NCI-H1092 treated with DMSO at 0.1 percent for 48 hours (cell line): Measurements from ENCODE around the gene ADGRV1.
"Not testable (repeated sequence)": the region's sequence is repeated elsewhere in the genome, so short reads cannot be mapped to it uniquely, and the experiment has no call there.

Experiments used
- DNase-seq: peaks from one replicate; lab custom pipeline; 2025; lab: John Stamatoyannopoulos, UW

ADGRV1 gene

DNA sequence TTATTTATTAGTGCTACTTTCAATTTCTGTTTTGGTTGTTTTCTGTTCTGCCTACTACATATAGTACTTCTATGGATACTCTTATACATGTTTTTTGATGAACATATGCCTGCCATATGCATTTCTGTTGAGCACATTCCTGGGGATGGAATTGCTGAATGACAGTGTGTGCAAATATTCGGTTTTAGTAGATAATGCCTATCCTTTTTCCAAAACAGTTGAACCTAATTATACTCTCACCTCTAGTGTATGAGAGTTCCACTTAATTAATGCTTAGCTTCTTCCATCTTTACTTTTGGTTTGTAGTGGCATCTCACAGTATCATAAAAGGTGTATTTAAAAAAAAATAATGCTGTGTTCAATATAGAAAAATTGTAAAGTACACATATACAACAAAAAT, 96.8 kb downstream of the ADGRV1 start:
- no peak for DNase-seq

DNA sequence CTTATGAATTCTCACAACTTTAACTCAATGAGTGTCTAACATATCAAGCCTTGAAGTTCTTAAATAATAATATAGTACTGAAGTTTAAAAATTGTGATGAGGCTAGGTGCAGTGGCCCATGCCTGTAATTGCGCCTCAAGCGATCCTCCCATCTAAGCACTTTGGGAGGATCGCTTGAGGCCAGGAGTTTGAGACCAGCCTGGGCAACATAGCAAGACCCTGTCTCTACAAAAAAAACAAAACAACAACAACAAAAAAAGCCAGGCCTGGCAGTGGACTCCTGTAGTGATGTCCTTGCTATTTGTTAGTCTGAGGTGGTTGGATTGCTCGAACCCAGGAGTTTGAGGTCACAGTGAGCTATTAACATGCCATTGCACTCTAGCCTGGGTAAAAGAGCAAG, 98.4 kb downstream of the ADGRV1 start:
- DNase-seq = no peak

DNA sequence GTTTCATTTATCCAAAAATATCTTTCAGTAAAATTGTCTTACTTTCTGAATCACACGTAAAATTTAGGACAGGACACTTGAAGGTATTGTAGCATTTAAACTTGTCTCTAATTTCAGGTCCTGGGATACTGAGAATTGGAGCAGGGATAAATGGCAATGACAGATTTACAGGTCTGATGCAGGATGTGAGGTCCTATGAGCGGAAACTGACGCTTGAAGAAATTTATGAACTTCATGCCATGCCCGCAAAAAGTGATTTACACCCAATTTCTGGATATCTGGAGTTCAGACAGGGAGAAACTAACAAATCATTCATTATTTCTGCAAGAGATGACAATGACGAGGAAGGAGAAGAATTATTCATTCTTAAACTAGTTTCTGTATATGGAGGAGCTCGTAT, 99.2 kb downstream of the ADGRV1 start:
- DNase-seq = no peak

DNA sequence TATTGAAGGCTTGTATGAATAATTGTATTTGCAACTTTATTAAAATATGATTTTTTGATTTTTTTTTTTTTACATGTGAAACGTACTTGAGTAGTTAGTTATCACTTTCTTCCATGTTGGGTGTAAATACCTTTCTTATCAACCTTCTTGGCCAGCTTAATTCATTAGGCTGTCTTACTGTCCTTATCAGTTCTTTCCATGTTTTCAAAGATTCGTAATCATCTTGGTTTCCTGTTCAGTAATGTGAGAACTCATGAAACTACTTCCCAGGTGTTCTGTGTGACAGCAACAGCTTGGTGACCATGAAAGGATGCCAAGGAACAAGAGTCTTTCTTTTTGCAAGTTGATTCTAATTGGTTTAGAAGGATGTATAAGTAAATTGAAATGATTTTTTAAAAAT, 100.0 kb downstream of the ADGRV1 start:
- no peak for DNase-seq

DNA sequence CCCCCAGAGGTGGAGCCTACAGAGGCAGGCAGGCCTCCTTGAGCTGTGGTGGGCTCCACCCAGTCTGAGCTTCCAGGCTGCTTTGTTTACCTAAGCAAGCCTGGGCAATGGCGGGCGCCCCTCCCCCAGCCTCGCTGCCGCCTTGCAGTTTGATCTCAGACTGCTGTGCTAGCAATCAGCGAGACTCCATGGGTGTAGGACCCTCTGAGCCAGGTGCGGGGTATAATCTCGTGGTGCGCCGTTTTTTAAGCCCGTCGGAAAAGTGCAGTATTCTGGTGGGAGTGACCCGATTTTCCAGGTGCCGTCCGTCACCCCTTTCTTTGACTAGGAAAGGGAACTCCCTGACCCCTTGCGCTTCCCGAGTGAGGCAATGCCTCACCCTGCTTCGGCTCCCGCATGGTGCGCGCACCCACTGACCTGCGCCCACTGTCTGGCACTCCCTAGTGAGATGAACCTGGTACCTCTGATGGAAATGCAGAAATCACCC, 109.5 kb downstream of the ADGRV1 start:
- not testable (repeated sequence) for DNase-seq

DNA sequence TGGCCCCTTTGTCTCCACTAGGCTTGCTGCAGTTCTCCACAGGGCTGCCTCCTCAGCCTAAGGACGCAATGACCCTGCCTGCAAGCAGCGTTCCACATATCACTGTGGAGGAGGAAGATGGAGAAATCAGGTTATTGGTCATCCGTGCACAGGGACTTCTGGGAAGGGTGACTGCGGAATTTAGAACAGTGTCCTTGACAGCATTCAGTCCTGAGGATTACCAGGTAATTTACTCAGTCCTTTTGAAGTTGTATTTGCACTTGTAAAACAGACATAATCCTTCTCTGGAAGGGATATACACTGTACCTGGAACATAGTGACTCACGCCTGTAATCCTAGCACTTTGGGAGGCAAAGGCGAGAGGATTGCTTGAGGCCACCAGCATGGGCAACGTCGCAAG, 116.6 kb downstream of the ADGRV1 start:
- DNase-seq = no peak

DNA sequence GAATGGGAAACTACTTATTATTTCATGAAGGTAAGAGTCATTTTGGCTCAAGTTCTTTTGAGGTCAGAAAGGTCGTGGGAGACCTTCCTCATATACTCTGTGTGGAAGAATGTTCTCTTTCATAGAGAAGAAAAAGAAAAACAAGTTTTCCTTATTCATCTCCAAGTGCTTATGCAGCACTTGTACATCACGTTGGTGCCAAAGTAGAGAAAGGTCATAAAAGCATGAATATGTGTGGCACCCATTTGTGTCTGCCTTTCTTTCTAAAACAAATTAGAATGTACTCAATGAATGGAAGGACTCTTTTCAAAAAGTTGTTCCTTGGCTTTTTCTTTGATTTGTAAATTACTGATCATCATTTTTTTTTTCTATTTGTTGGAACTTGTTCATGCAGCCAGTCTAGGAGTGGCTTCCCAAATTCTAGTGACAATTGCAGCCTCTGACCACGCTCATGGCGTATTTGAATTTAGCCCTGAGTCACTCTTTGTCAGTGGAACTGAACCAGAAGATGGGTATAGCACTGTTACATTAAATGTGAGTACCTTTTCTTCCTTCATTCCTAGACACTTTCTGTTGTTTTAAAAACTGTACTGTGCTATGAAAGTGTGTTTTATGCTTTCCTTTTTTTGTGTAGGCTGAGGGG, 122.4 kb downstream of the ADGRV1 start:
- DNase-seq = no peak

DNA sequence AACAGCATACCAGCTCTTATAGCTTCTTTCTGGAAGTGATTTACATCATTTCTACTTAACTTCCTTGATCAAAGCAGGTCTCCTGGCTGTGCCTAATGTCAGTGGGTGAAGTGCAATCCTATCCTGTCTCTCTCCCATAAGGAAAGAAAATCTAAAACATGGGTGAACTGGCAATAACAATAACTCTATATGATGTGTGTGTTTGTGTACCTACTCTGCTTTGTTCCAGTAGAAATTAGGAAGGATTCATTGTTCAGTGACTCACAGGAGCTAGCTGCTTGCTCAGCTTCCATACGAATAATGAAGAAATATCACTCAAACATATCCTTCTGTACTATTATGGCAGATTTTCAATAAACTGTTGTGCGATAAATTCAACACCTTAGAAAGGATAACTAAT, 123.7 kb downstream of the ADGRV1 start:
- DNase-seq = no peak

DNA sequence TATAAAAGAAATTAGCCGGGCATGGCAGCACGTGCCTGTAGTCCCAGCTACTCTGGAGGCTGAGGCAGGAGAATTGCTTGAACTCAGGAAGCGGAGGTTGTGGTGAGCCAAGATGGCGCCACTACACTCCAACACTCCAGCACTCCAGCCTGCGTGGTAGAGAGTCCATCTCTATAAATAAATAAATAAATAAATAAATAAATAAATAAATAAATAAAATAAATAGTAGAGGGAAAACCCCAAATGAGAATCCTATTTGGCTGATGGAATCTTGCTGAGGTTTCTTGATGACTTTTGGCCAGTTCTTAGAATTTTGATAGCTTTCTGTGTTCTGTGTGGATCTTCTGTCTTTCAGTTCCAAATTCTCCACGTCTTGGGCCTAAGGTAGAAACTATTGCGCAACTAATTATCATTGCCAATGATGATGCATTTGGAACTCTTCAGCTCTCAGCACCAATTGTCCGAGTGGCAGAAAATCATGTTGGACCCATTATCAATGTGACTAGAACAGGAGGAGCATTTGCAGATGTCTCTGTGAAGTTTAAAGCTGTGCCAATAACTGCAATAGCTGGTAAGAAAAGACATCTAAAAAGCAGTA, 126.9 kb downstream of the ADGRV1 start:
- DNase-seq = no peak

DNA sequence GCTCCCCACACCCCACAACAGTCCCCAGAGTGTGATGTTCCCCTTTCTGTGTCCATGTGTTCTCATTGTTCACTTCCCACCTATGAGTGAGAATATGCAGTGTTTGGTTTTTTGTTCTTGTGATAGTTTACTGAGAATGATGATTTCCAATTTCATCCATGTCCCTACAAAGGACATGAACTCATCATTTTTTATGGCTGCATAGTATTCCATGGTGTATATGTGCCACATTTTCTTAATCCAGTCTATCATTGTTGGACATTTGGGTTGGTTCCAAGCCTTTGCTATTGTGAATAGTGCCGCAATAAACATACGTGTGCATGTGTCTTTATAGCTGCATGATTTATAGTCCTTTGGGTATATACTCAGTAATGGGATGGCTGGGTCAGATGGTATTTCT, 127.8 kb downstream of the ADGRV1 start:
- DNase-seq = not testable (repeated sequence)

DNA sequence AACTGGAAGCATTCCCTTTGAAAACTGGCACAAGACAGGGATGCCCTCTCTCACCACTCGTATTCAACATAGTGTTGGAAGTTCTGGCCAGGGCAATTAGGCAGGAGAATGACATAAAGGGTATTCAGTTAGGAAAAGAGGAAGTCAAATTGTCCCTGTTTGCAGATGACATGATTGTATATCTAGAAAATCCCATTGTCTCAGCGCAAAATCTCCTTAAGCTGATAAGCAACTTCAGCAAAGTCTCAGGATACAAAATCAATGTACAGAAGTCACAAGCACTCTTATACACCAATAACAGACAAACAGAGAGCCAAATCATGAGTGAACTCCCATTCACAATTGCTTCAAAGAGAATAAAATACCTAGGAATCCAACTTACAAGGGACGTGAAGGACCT, 128.9 kb downstream of the ADGRV1 start:
- not testable (repeated sequence) for DNase-seq

DNA sequence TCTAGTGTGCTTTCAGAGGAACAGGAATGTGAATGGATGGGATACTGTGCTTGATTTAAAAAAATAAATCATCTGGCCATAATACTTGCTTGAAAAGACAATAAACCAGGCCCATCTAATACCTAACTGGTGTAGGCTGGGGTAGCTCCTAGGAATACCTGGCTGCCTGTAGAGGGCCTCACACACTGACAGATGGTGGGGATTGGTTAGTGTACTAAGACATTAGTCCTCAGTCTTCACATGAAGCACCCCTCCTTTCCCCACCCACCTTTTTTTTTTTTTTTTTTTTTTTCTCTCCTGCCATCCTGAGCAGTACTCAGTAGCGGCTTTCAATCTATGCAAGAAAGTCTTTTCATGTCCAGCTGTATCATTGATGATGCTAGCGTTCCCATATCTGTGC, 130.5 kb downstream of the ADGRV1 start:
- DNase-seq = no peak

DNA sequence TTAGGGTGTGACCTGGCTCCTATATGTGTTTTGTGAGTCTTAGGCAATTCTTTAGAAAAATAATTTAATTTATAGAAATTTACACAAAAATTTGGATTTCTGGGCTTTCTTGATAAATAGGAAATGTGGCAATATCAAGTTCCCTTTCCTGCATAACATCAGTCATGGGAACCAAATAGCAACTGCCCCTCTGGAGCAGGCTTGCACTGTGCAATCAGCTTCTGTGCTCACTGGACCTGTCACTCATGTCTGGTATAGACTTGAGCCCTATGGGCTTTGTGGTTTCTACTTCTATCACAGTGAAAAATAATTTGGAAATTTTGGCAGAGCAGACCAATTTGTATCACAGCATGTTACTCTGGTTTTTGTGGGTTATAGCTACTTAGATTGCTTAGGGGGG, 131.7 kb downstream of the ADGRV1 start:
- DNase-seq = no peak

DNA sequence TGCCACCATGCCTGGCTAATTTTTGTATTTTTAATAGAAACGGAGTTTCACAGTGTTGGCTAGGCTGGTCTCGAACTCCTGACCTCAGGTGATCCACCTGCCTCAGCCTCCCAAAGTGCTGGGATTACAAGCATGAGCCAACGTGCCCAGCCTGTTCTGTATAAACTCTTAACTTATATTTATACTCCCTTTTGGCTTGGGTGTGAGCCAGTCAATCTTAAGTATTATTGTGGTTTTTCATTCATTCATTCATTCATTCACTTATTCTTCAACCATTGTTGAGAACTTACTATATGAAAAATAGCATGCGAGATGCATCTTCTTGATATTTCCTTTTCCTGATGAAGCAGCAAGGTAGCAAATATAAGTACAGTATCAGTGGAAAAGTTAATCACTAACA, 132.9 kb downstream of the ADGRV1 start:
- no peak for DNase-seq

DNA sequence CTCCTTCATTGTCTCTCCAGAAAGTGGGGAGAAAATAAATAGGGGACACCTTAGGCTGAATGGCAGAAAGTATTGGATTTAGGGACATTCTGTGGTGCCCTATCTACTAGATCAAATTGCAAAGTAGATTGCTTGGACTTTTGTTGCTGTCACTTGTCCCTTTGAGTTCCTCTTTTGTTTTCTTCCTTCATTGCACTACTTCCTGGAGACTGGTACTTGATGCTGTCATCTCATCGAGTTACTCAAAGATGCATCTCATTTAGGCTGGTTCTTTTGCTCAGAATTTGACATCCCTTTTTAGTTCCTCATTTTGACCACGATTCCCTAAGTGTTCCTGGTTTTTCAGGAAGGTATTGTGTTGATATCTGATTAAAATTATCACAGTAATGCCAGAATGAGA, 137.6 kb downstream of the ADGRV1 start:
- DNase-seq = no peak

DNA sequence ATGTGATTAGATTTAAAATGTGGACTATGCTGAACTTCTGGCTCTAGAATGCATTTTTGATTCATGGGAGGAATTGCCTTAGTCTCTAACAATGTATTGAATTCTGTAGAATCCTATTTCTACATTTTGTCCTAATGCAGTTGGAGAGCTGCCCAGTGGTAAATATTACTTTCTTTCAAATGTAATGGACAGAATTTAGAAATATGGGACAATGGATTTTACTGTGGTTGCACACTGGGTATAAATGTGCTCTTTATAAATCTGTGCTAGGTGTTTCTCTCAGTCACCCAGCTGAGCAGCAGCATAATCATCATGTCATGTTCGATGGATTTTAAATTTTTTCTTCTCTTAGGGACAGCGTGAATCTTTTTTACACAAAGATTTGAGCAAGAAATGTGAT, 141.7 kb downstream of the ADGRV1 start:
- DNase-seq = no peak

DNA sequence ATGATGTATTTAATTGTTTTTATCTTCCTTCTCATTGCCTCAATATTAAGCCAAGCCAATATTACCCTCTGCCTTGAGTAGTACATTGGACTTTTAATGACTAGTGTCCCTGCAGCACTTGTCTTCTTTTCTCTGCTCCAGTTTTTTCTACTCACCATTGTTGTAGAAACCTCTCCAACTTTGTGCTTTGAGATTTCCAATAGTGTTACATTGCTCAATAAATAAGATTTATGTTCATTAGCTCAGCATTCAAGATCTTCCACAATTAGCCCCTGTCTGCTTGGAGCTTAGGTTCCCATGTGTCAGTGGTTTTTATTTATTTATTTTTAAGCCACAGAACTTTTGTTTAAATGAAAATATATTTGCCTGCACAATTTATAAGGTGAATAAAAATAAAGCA, 145.3 kb downstream of the ADGRV1 start:
- DNase-seq = no peak

DNA sequence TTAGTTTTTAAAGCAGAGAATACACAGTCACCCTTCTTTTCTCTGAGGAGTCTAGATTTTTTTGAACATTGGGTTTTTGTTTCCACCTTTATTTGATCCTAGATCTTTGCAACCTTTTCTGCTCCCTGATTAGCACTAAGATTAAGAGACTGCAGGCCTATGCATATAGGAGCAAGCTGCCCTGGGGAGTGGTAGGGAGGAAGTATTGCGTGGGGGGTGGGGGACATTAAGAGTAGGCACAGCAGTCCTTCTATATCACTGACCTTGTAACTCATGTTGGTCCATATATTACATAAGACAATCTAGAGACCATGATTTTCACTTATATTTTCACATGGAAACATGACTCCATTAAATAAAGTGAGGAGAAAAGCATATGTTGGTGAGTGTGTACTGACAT, 149.1 kb downstream of the ADGRV1 start:
- no peak for DNase-seq

DNA sequence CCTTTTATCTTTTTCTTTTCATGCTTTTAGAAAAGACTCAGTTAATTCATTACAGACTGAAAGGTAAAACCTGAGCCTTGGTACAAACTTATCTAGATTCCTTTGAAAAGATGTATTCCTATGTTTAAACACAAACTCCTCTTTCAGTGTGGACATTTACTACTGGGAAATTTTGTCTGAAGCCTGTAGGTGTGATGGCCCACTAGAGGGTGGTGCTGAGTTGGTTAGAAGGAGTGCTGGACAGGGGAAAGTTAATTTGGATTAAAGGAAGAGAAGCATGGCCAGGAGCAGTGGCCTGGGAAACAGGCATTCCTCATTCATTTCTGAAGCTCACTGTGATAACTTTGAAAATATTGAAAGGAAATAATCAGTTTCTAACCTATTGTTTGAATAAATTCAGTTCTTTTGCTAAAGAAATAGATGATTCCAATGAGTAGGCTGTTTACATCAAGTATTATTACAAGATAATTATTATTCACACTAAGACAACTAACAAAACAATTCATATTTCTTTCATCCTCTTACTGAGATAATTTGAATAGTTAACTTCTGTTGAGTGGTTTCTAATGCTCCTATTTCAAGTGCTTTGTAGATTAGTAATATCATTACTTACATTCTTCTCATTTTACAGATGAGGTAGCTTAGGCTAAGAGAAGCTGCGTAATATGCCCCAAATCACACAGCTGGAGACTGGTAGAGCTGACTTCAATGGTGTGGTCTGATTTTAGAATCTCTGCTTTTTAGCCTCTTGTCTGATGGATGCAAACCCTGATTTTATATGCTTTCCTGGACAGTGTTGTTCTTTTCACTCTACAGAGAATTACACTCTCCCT, 150.9 kb downstream of the ADGRV1 start:
- DNase-seq = no peak

DNA sequence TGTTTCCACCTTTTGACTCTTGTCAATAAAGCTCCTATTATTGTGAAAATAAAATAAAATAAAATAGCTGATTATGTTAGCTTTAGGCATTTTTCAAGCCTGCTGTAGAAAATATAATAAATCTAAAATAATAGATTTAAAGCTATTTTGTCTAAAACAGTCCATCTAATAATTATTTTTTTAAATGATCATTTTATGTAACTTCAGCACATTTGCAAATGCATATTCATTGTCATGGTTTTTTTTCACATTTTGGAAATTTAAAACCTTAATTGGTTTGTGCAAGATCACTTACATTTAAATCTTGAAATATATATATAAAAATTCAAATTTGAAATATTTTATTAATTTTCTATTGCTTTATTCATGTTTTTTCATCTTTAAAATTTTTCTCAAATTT, 159.8 kb downstream of the ADGRV1 start:
- no peak for DNase-seq

DNA sequence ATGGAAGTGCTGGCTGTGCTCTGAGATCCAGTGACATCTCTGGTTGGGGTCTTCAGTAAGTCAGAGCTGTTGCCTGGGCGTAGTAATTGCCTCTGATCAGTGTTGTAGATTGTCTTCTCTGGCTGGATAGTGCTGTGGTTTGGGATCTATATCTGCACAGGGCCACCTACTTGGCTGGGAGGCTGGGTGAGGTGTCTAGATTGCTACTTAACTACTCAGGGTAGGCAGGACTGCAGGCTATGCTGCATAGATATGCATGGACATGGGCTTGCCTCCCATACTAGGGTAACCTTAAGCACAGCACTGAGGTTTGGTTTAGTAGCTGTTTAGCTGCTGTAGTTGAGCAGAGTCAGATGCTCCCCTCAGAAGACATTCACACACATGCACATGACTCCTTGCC, 181.0 kb downstream of the ADGRV1 start:
- no peak for DNase-seq

DNA sequence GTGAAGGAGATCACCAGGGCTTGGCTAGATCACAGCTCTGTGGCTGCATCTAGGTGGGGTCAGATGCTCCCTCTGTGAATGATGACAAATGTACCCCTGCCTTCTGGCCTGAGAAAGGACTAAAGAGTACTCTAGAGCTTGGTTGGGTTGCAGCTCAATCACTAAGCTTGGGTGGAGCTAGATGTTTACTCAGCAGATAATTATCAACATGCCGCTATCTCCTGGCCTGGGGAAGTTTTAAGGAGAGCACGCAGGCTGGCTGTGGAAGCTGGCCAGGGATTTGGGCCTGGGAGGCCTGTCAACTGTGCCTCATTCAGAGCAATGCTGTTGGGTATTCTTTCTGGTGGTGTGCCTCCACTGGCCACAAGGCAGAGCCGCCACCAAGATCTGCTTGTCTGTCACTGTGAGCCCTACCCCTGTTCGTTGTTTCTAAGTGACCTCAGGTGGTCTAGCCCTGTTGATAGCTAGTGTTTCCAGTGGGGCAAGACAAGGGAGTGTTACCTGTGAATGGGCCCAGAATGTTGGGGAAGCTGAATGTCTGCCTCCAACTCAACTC, 181.7 kb downstream of the ADGRV1 start:
- no peak for DNase-seq

DNA sequence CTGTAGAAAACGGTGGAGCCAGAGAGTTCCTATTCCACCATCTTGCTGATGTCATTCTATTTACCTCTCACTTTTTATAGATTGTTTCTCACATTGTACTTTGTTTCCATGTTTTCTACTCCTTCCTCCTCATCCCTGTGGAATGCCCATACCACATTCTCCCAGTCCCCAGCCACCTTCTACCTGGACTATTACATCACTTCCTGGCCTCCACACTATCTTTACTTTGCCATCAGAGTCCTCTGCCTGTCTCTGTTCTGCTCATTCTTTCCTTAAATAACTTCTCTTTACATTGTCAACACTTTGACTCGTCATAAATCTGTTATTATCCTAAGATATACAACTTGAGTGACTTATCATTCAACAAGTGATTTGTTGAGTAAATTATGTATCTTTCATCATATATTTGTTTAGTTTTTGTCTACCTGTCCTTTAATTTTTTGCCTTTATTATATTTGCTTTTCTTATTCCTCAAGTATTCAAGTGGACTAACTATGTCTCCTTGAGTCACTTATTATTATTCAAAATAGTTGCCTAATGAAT, 182.5 kb downstream of the ADGRV1 start:
- DNase-seq = no peak
